ENCODE results near the gene SP100.

DNA sequence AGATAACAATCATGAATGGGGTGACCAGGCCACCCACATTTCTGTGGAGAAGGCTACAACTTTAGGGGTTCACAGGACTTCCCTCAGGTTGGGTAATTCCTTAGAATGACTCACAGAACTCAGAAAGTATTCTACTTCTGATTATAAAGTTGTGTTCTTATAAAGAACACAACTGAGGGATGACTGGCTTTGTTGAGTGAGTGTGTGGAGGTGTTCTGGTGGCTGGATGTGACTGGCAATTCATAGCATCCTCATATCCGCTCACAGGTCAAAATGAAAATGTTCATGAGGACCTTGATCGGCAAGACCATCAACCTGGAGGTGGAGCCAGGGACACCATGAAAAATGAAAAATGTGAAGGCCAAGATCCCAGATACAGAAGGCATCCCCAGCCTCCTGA, 153.3 kb downstream of the SP100 start:
- TF ChIP-seq EZH2 (IDR thresholded peaks at IDR 0.05; ENCODE audit: insufficient read depth, low read length): no peak
- TF ChIP-seq, protein P1, sequence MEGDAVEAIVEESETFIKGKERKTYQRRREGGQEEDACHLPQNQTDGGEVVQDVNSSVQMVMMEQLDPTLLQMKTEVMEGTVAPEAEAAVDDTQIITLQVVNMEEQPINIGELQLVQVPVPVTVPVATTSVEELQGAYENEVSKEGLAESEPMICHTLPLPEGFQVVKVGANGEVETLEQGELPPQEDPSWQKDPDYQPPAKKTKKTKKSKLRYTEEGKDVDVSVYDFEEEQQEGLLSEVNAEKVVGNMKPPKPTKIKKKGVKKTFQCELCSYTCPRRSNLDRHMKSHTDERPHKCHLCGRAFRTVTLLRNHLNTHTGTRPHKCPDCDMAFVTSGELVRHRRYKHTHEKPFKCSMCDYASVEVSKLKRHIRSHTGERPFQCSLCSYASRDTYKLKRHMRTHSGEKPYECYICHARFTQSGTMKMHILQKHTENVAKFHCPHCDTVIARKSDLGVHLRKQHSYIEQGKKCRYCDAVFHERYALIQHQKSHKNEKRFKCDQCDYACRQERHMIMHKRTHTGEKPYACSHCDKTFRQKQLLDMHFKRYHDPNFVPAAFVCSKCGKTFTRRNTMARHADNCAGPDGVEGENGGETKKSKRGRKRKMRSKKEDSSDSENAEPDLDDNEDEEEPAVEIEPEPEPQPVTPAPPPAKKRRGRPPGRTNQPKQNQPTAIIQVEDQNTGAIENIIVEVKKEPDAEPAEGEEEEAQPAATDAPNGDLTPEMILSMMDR (IDR thresholded peaks at IDR 0.05; ENCODE audit: insufficient read depth, low read depth, low read length): no peak

All from astrocyte (in vitro differentiated cells and primary cell).